Stimulated activated CD4-positive, alpha-beta T cell treated with anti-CD3 and anti-CD28 coated beads, Interleukin-4, amount 100 ng/mL, for 48 hours (primary cell): ENCODE data around the gene CNOT11.

Experiments
- DNase-seq, 2 donors: peaks; one replicate each; pipeline ENCODE4 v3.0.0-alpha.2; 2020; ENCODE audit warnings: low read depth in 2 of 2

The CNOT11 gene

GRCh38 chr2:101278925-101279324, 26.2 kb downstream of the CNOT11 start:
- no peak for DNase-seq

DNA sequence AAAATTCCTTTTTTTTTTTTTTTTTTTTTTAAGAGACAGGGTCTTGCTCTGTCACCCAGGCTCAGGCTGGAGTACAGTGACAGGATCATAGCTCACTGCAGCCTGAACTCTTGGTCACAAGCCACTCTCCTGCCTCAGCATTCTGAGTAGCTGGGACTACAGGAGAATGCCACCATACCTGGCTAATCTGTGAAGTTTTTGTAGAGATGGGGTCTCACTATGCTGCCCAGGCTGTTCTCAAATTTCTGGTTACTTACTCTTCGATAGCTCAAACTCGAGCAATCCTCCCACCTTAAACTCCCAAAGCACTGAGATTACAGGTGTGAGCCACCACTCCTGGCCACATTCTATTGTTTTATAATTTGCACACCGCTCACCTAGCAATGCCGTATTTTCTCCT, 28.8 kb downstream of the CNOT11 start:
- DNase-seq = no peak

DNA sequence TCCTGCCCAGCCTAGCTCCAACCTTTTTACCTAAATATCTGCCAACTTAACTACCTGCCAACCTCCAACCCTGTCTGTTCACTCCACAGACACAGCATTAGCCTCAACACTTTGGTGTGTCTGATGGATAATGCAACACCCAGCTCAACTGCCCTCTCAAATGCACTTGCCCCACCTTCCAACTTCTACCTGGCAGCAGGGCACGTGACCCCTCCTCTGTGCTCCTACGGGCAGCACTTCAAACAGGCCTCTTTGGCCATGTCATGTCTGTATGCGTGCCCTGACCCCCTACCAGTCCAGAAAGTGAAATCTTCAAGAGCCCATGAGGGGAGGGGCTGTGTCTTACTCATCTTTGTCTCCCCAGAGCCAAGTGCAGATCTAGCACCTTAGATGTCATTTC, 30.3 kb downstream of the CNOT11 start:
- no peak for DNase-seq

DNA sequence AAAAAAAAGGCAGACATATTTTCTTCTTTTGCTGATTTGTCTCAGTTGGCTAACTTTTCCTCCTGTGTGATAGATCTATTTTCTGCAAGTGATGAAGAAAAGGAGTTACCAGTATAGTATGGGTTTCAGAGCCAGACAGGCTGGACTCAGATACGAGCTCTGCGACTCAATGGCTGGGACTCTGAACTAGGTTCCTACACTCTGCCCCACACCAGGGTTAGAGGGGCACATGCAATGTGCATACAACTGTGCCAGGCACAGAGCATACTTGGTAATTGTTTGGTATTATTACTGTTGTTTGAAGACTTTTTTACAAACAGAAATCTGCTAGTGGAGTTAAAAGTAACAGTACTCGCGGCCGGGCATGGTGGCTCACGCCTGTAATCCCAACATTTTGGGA, 34.0 kb downstream of the CNOT11 start:
- no peak for DNase-seq

DNA sequence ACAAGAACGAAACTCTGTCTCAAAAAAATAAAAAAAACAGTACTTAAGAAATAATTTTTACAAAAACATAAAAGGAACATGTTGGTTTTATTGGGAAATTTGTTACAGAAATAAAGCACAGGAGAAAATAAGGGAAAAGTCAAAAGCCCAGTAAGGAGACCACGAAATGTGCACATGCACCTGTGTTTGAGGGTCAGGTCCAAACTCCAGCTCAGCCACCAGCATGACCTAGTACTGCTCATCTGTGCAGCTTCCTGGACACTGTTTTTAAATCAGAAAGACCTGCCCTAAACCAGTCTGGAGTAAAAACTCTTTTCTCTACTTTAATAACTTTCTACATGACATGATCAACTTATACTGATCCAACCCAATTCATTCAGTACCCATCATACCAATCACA, 34.6 kb downstream of the CNOT11 start:
- DNase-seq = no peak

- DNase-seq = no peak
Measured at GRCh38 chr2:101290711-101291110, 38.0 kb downstream of the CNOT11 start.

GRCh38 chr2:101291973-101292372, 39.3 kb downstream of the CNOT11 start:
- DNase-seq = no peak

DNA sequence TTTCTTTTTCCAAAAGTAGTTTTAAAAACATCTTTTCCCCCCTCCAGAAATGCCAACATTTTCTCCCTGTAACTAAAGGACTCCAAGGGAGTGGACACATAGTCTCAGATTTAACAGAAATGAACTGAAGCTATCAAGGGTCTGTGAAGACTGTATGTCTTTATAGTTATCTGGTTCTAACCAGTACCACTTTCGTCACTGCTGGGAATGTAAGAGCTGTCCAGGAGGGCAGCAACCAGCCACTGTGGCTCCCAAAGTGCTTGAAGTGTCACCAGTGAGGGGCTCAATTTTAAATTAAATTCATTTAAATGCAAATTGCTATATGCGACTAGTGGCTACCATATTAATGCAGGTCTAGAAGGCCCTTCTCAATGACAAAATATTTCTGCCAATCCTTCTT, 40.9 kb downstream of the CNOT11 start:
- no peak for DNase-seq

GRCh38 chr2:101294861-101295260, 42.2 kb downstream of the CNOT11 start:
- no peak for DNase-seq

- DNase-seq = no peak
Measured at GRCh38 chr2:101295895-101296294, 43.2 kb downstream of the CNOT11 start.

GRCh38 chr2:101296371-101296770, 43.7 kb downstream of the CNOT11 start:
- DNase-seq = no peak

GRCh38 chr2:101297383-101297782, 44.7 kb downstream of the CNOT11 start:
- no peak for DNase-seq

DNA sequence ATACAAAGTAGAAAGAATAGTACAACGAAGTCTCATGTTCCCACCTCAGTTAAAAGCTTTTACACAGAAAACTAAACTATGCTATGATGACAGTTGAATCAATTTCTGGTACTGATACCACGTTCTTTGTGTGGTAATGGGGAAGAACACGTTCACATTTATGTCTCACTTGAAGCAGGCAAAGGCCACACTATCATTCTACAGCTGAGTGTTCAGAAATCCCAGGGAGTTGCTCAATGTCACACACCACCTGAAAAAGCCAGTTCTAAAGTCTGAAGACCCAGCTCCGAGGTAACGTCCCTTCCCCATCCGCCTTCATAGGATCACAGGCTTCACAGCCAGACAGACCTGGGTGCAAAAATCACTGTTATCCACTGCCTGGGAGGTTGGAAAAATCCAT, 46.9 kb downstream of the CNOT11 start:
- no peak for DNase-seq

DNA sequence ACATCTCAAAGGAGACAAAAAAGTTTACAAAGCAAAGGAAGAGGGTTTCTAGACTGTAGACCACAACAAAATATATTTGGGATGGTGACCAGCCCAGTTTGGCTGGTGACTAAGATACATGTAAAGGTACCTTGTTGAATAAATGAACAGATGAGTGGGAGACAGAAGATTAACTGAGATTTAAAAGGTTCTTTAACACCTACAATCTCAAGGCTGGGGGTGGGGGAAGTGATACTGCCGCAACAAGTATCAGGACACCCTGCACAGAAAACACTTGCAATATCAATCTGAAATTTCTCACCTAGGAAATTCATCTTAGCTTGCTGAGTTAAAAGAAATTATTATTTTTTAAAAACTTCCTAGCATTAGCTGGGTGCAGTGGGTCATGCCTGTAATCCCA, 47.5 kb downstream of the CNOT11 start:
- no peak for DNase-seq

DNA sequence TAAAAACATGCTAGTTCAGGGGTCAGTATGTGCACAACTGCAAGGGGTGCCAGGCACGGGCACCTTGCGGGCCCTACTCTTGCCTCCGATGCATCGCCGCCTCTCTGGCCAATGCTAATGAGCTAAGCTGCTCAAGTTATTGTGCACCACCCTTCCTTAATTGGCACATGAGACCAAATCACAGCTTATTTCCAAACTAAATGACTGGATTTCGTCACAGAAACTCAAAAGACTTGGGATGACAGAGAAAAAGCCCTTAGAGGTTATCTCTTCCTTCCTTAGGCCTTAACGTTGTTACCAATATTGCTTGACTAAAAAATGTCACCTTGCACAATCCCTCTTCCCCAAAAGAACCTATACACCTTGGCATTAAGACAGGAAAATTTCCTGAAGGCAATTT, 48.1 kb downstream of the CNOT11 start:
- no peak for DNase-seq

DNA sequence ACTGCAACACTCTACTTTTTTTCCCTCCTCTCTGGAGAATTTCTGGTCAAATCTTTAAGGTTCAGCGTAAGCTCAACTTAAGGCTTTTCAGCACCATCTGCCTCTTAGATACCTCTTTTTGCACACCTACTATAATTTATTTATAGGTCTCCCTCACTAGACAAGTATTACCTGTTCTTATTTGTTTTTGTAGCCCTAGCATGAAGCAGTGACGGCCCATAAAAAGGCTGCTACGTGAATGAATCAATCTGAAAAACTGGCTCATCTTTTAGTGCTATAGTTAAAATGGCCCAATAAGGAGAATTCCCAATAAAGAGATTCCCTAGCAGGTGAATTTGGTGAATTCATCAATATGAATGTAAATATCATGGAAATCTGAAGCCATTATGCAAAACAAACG, 49.3 kb downstream of the CNOT11 start:
- no peak for DNase-seq

DNA sequence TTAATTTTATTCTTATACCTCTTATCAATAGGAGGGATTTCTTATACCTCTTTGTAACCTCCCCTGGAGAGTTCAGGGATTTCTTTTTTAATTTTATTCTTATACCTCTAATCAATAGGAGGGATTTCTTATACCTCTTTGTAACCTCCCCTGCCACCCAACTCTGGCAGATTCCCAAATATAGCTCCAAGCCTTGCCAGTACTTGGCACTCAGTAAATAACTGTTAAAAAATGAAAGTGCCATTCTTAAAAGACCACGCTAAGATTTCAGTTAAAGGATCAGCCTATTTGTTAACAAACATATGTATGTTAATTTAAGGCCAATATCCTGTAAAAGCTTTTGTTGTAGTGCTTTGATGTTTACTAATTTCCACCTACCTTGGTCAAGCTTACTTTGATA, 51.0 kb downstream of the CNOT11 start:
- DNase-seq = no peak

DNA sequence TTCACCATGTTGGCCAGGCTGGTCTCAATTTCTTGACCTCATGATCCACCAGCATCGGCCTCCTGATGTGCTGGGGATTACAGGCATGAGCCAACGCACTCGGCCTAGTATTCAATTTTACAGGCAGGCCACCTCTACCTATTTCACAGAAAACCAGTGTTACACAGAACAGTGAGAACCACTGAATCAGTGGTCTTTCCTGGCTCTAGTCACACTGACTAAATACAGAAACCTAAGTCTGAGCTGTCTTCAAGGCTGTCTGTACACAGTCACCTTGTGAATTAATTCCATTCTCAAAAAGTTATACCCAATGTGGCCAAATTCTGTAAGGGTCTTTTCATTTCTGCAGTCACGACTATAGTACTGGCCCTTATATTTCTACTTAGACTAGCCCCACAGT, 52.3 kb downstream of the CNOT11 start:
- DNase-seq = no peak

GRCh38 chr2:101305492-101306078, 52.9 kb downstream of the CNOT11 start:
- no peak for DNase-seq

- DNase-seq = no peak
Measured at GRCh38 chr2:101306410-101306809, 53.7 kb downstream of the CNOT11 start.

GRCh38 chr2:101307503-101307902, 54.8 kb downstream of the CNOT11 start:
- DNase-seq = no peak

GRCh38 chr2:101307950-101308431, 55.3 kb downstream of the CNOT11 start:
- no peak for DNase-seq

DNA sequence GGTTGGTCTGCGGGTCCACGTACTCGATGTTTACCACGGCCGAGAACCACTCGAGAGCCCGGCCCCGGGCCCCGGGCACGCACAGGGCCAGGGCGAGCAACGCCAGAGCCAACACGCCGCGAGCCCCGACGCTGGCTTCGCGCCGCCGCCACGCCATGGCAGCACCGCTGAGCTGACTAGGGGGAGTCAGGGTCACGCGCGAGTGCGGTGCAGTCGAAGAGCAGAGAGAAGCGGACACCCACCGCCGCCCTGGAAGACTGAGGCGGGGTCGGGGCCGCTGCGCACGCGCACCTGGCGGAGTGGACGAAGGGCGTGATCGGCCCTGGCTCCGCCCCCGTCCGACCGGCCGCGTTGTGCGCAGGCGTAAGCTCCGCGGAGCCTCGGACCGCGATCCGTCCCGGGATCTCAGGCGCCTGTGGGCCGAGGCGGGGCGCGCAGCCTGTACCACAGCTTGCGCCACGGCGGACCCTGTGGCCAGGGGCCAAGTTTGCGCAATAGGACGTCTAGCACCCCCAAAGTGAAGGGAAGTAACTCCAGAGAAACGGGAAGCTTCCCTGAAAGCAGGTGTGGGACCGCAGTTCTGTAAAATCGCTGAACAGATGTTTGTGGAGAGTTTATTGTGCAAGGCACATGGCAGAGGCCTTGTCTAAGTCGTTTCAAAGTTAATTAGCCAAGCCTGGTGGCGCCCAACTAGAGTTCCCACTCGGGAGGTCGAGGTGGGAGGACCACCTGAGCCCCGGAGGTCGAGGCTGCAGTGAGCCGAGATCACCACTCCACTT, 55.9 kb downstream of the CNOT11 start, which contains the start of gene RNF149:
RNF149 (minus strand) TSS at position 270 of the 779 bp plus-strand sequence; CDS start at position 157, 113 bp downstream.
- DNase-seq = peak; percentile 82 to 88
